Measurements from ENCODE around the gene SPOCD1. TPM values are rescaled to one million over a fixed set of nuclear protein-coding genes. Genes with fewer than 3 reads are reported as not detected.

Gene SPOCD1
- total RNA-seq, 1 donor from 2014 or later: not detected

- H3K4me3 ChIP-seq (ENCODE audit: low read length in 3 of 3): no peak overlapping the region
- peaks cover 6 to 12% (median 6%) of the 10 kb centered on the region in 3 donors for H3K4me1 ChIP-seq (ENCODE audit: control insufficient read depth in 3 of 3, insufficient read depth in 3 of 3, low read length in 3 of 3)
- no peaks in the 10 kb centered on the region for H3K36me3 ChIP-seq (ENCODE audit: control insufficient read depth in 3 of 3, insufficient read depth in 3 of 3, low read length in 3 of 3)
- H3K9ac ChIP-seq (ENCODE audit: low read depth in 1 of 3, low read length in 3 of 3): no peak overlapping the region
- H3K27ac ChIP-seq (ENCODE audit: low read depth, low read length): no peak overlapping the region
- H3K27me3 ChIP-seq (ENCODE audit: control insufficient read depth in 3 of 3, insufficient read depth in 3 of 3, low read length in 3 of 3): no peaks in the 10 kb centered on the region
- H3K9me3 ChIP-seq (ENCODE audit: control insufficient read depth in 3 of 3, low read length in 3 of 3): no peaks in the 10 kb centered on the region
These were observed 32.0 kb downstream of the SPOCD1 start for GRCh38 chr1:31783846-31784245.

- no peaks in the 10 kb centered on the region for H3K9me3 ChIP-seq (ENCODE audit: control insufficient read depth in 3 of 3, low read length in 3 of 3)
- H3K9ac ChIP-seq (ENCODE audit: low read depth in 1 of 3, low read length in 3 of 3): peak overlapping the region in 1 of 3 donors; percentile 8
- no peak overlapping the region for H3K4me3 ChIP-seq (ENCODE audit: low read length in 3 of 3)
- H3K36me3 ChIP-seq (ENCODE audit: control insufficient read depth in 3 of 3, insufficient read depth in 3 of 3, low read length in 3 of 3): no peaks in the 10 kb centered on the region
- peaks cover 0 to 1% (median 0%) of the 10 kb centered on the region in 3 donors for H3K4me1 ChIP-seq (ENCODE audit: control insufficient read depth in 3 of 3, insufficient read depth in 3 of 3, low read length in 3 of 3)
- H3K27ac ChIP-seq (ENCODE audit: low read depth, low read length): no peak overlapping the region
- peaks cover 0 to 4% (median 3%) of the 10 kb centered on the region in 3 donors for H3K27me3 ChIP-seq (ENCODE audit: control insufficient read depth in 3 of 3, insufficient read depth in 3 of 3, low read length in 3 of 3)
These were observed 33.1 kb downstream of the SPOCD1 start for GRCh38 chr1:31782421-31783410.

GRCh38 chr1:31781756-31782371 is 34.0 kb downstream of the SPOCD1 start:
- no peak overlapping the region for H3K27ac ChIP-seq (ENCODE audit: low read depth, low read length)
- H3K4me1 ChIP-seq (ENCODE audit: control insufficient read depth in 3 of 3, insufficient read depth in 3 of 3, low read length in 3 of 3): no peaks in the 10 kb centered on the region
- peaks cover 0 to 6% (median 4%) of the 10 kb centered on the region in 3 donors for H3K27me3 ChIP-seq (ENCODE audit: control insufficient read depth in 3 of 3, insufficient read depth in 3 of 3, low read length in 3 of 3)
- no peaks in the 10 kb centered on the region for H3K9me3 ChIP-seq (ENCODE audit: control insufficient read depth in 3 of 3, low read length in 3 of 3)
- no peak overlapping the region for H3K9ac ChIP-seq (ENCODE audit: low read depth in 1 of 3, low read length in 3 of 3)
- no peaks in the 10 kb centered on the region for H3K36me3 ChIP-seq (ENCODE audit: control insufficient read depth in 3 of 3, insufficient read depth in 3 of 3, low read length in 3 of 3)
- H3K4me3 ChIP-seq (ENCODE audit: low read length in 3 of 3): no peak overlapping the region

GRCh38 chr1:31781138-31781755 is 34.6 kb downstream of the SPOCD1 start:
- H3K9me3 ChIP-seq (ENCODE audit: control insufficient read depth in 3 of 3, low read length in 3 of 3): no peaks in the 10 kb centered on the region
- H3K4me1 ChIP-seq (ENCODE audit: control insufficient read depth in 3 of 3, insufficient read depth in 3 of 3, low read length in 3 of 3): no peaks in the 10 kb centered on the region
- no peaks in the 10 kb centered on the region for H3K36me3 ChIP-seq (ENCODE audit: control insufficient read depth in 3 of 3, insufficient read depth in 3 of 3, low read length in 3 of 3)
- no peak overlapping the region for H3K9ac ChIP-seq (ENCODE audit: low read depth in 1 of 3, low read length in 3 of 3)
- H3K27ac ChIP-seq (ENCODE audit: low read depth, low read length): no peak overlapping the region
- peaks cover 0 to 10% (median 9%) of the 10 kb centered on the region in 3 donors for H3K27me3 ChIP-seq (ENCODE audit: control insufficient read depth in 3 of 3, insufficient read depth in 3 of 3, low read length in 3 of 3)
- no peak overlapping the region for H3K4me3 ChIP-seq (ENCODE audit: low read length in 3 of 3)

GRCh38 chr1:31780632-31781031 is 35.2 kb downstream of the SPOCD1 start:
- Histone ChIP-seq H3K36me3 (ENCODE audit: control insufficient read depth in 3 of 3, insufficient read depth in 3 of 3, low read length in 3 of 3) (no peaks in the 10 kb centered on the region), H3K9ac (ENCODE audit: low read depth in 1 of 3, low read length in 3 of 3) (no peak overlapping the region), H3K27ac (ENCODE audit: low read depth, low read length) (no peak overlapping the region), H3K4me3 (ENCODE audit: low read length in 3 of 3) (no peak overlapping the region), H3K9me3 (ENCODE audit: control insufficient read depth in 3 of 3, low read length in 3 of 3) (no peaks in the 10 kb centered on the region), H3K27me3 (ENCODE audit: control insufficient read depth in 3 of 3, insufficient read depth in 3 of 3, low read length in 3 of 3) (peaks cover 2 to 15% (median 10%) of the 10 kb centered on the region in 3 donors), H3K4me1 (ENCODE audit: control insufficient read depth in 3 of 3, insufficient read depth in 3 of 3, low read length in 3 of 3) (no peaks in the 10 kb centered on the region)

- no peaks in the 10 kb centered on the region for H3K36me3 ChIP-seq (ENCODE audit: control insufficient read depth in 3 of 3, insufficient read depth in 3 of 3, low read length in 3 of 3)
- no peaks in the 10 kb centered on the region for H3K9me3 ChIP-seq (ENCODE audit: control insufficient read depth in 3 of 3, low read length in 3 of 3)
- no peak overlapping the region for H3K27ac ChIP-seq (ENCODE audit: low read depth, low read length)
- no peak overlapping the region for H3K9ac ChIP-seq (ENCODE audit: low read depth in 1 of 3, low read length in 3 of 3)
- no peak overlapping the region for H3K4me3 ChIP-seq (ENCODE audit: low read length in 3 of 3)
- H3K27me3 ChIP-seq (ENCODE audit: control insufficient read depth in 3 of 3, insufficient read depth in 3 of 3, low read length in 3 of 3): peaks cover 11 to 25% (median 18%) of the 10 kb centered on the region in 3 donors
- H3K4me1 ChIP-seq (ENCODE audit: control insufficient read depth in 3 of 3, insufficient read depth in 3 of 3, low read length in 3 of 3): no peaks in the 10 kb centered on the region
These were observed 36.1 kb downstream of the SPOCD1 start for GRCh38 chr1:31779687-31780086.

GRCh38 chr1:31778763-31779488 is 36.9 kb downstream of the SPOCD1 start:
- H3K9ac ChIP-seq (ENCODE audit: low read depth in 1 of 3, low read length in 3 of 3): no peak overlapping the region
- no peaks in the 10 kb centered on the region for H3K36me3 ChIP-seq (ENCODE audit: control insufficient read depth in 3 of 3, insufficient read depth in 3 of 3, low read length in 3 of 3)
- H3K9me3 ChIP-seq (ENCODE audit: control insufficient read depth in 3 of 3, low read length in 3 of 3): no peaks in the 10 kb centered on the region
- H3K4me1 ChIP-seq (ENCODE audit: control insufficient read depth in 3 of 3, insufficient read depth in 3 of 3, low read length in 3 of 3): no peaks in the 10 kb centered on the region
- no peak overlapping the region for H3K4me3 ChIP-seq (ENCODE audit: low read length in 3 of 3)
- peaks cover 19 to 32% (median 26%) of the 10 kb centered on the region in 3 donors for H3K27me3 ChIP-seq (ENCODE audit: control insufficient read depth in 3 of 3, insufficient read depth in 3 of 3, low read length in 3 of 3)
- no peak overlapping the region for H3K27ac ChIP-seq (ENCODE audit: low read depth, low read length)

- Histone ChIP-seq H3K4me1 (ENCODE audit: control insufficient read depth in 3 of 3, insufficient read depth in 3 of 3, low read length in 3 of 3) (peaks cover 4 to 12% (median 12%) of the 10 kb centered on the region in 3 donors), H3K36me3 (ENCODE audit: control insufficient read depth in 3 of 3, insufficient read depth in 3 of 3, low read length in 3 of 3) (no peaks in the 10 kb centered on the region), H3K27ac (ENCODE audit: low read depth, low read length) (no peak overlapping the region), H3K4me3 (ENCODE audit: low read length in 3 of 3) (no peak overlapping the region), H3K27me3 (ENCODE audit: control insufficient read depth in 3 of 3, insufficient read depth in 3 of 3, low read length in 3 of 3) (peaks cover 40 to 55% (median 49%) of the 10 kb centered on the region in 3 donors), H3K9ac (ENCODE audit: low read depth in 1 of 3, low read length in 3 of 3) (no peak overlapping the region), H3K9me3 (ENCODE audit: control insufficient read depth in 3 of 3, low read length in 3 of 3) (no peaks in the 10 kb centered on the region)
These were observed 39.3 kb downstream of the SPOCD1 start for GRCh38 chr1:31776516-31776915.

- H3K4me3 ChIP-seq (ENCODE audit: low read length in 3 of 3): no peak overlapping the region
- no peaks in the 10 kb centered on the region for H3K36me3 ChIP-seq (ENCODE audit: control insufficient read depth in 3 of 3, insufficient read depth in 3 of 3, low read length in 3 of 3)
- no peak overlapping the region for H3K27ac ChIP-seq (ENCODE audit: low read depth, low read length)
- peaks cover 4 to 12% (median 12%) of the 10 kb centered on the region in 3 donors for H3K4me1 ChIP-seq (ENCODE audit: control insufficient read depth in 3 of 3, insufficient read depth in 3 of 3, low read length in 3 of 3)
- H3K27me3 ChIP-seq (ENCODE audit: control insufficient read depth in 3 of 3, insufficient read depth in 3 of 3, low read length in 3 of 3): peaks cover 40 to 60% (median 50%) of the 10 kb centered on the region in 3 donors
- H3K9me3 ChIP-seq (ENCODE audit: control insufficient read depth in 3 of 3, low read length in 3 of 3): no peaks in the 10 kb centered on the region
- no peak overlapping the region for H3K9ac ChIP-seq (ENCODE audit: low read depth in 1 of 3, low read length in 3 of 3)
These were observed 39.8 kb downstream of the SPOCD1 start for GRCh38 chr1:31776032-31776431.

All from skeletal muscle tissue (tissue), 4 donors.